IMR-90 (cell line): ENCODE measurements around the gene CCDC87.

Experiments used
- CTCF ChIP-seq: conservative IDR thresholded peaks from 2 replicates; pipeline ENCODE4 v1.5.1; 2012; ENCODE audit warnings: mild to moderate bottlenecking, low read depth, low read length, improper control_type of control experiment
- MAFK ChIP-seq: IDR thresholded peaks from 2 replicates; pipeline ENCODE4 v1.6.1; 2012; ENCODE audit warnings: low read depth, low read length, improper control_type of control experiment
- POLR2A ChIP-seq: IDR thresholded peaks from 2 replicates; pipeline ENCODE4 v1.6.1; 2012; ENCODE audit warnings: mild to moderate bottlenecking, low read depth, low read length

DNA sequence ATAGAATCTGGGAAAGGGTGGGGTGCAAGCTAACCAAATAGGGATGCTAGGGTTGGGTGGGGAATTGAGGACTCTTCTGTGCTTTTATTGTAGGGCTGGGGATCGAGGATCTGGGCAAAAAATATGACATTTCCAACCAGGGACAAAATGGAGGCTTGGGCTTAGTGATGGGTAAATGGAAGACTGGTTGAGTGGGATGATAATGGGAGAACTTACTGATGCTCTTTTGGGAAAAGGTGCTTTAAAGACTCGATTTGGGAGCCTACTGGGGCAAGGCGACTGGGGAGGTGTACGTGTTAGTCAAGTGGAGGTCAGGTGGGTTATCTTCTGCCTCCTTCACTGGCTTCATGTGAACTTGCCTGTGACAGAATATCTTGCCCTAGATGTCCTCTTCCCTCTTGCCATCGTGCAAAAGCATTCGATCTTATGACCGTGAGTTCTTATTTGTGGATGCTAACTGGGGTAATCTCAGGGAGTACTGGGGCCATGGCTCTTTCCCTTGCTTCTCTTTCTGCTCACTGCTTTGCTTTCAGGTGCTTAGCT, 35.3 kb upstream of the CCDC87 start:
- TF ChIP-seq CTCF = no peak
- no peak for TF ChIP-seq MAFK
- TF ChIP-seq POLR2A = no peak
